H9 (cell line): ENCODE measurements around the gene TTBK1. TPM values are rescaled to one million over a fixed set of nuclear protein-coding genes. Genes with fewer than 3 reads are reported as not detected.

Source experiments
- DNase-seq: peaks from one replicate; pipeline ENCODE4 v3.0.0-alpha.2; 2017
- H2AFZ ChIP-seq: one replicate; pipeline ENCODE4 v1.6.1; 2013; ENCODE audit warnings: mild to moderate bottlenecking, low read length, control low read depth, moderate library complexity
- H2AK5ac ChIP-seq: 2 replicates; pipeline ENCODE4 v1.6.1; 2013; ENCODE audit warnings: low read length, control low read depth, mixed read lengths; ENCODE audit not compliant: insufficient read length
- H2BK120ac ChIP-seq: one replicate; pipeline ENCODE4 v1.6.1; 2013; ENCODE audit warnings: low read depth, mild to moderate bottlenecking, low read length, control low read depth, inconsistent platforms; ENCODE audit not compliant: poor library complexity, severe bottlenecking
- H2BK12ac ChIP-seq: 2 replicates; pipeline ENCODE4 v1.6.1; 2013; ENCODE audit warnings: low read length, control low read depth, mixed read lengths, low read depth; ENCODE audit not compliant: insufficient read length
- H2BK15ac ChIP-seq: 2 replicates; pipeline ENCODE4 v1.6.1; 2013; ENCODE audit warnings: low read depth, low read length, control low read depth
- H2BK20ac ChIP-seq: one replicate; pipeline ENCODE4 v1.6.1; 2013; ENCODE audit warnings: low read depth, mild to moderate bottlenecking, low read length, control low read depth, inconsistent platforms; ENCODE audit not compliant: poor library complexity, severe bottlenecking
- H2BK5ac ChIP-seq: 2 replicates; pipeline ENCODE4 v1.6.1; 2013; ENCODE audit warnings: low read length, control low read depth, mixed read lengths; ENCODE audit not compliant: insufficient read length
- H3K14ac ChIP-seq: 2 replicates; pipeline ENCODE4 v1.6.1; 2013; ENCODE audit warnings: low read length, control low read depth; ENCODE audit not compliant: insufficient read depth
- H3K18ac ChIP-seq: 2 replicates; pipeline ENCODE4 v1.6.1; 2013; ENCODE audit warnings: low read depth, mild to moderate bottlenecking, mixed read lengths, low read length, control low read depth; ENCODE audit not compliant: insufficient read length
- H3K23ac ChIP-seq: 2 replicates; pipeline ENCODE4 v1.6.1; 2013; ENCODE audit warnings: low read length, control low read depth, mixed read lengths, low read depth; ENCODE audit not compliant: insufficient read length
- H3K23me2 ChIP-seq: 2 replicates; pipeline ENCODE4 v1.6.1; 2013; ENCODE audit warnings: low read depth, mild to moderate bottlenecking, mixed read lengths, low read length, control low read depth; ENCODE audit not compliant: insufficient read length, poor library complexity, severe bottlenecking
- H3K27ac ChIP-seq: 2 replicates; pipeline ENCODE4 v1.5.1; 2013; ENCODE audit warnings: low read length, control low read depth, mixed read lengths, low read depth; ENCODE audit not compliant: insufficient read length
- H3K27me3 ChIP-seq: 2 replicates; pipeline ENCODE4 v1.6.1; 2013; ENCODE audit warnings: low read length, control low read depth, inconsistent platforms; ENCODE audit not compliant: insufficient read depth
- H3K4ac ChIP-seq: 2 replicates; pipeline ENCODE4 v1.6.1; 2013; ENCODE audit warnings: low read depth, mild to moderate bottlenecking, control low read depth, inconsistent platforms, low read length, moderate library complexity
- H3K4me1 ChIP-seq: 2 replicates; pipeline ENCODE4 v1.6.1; 2013; ENCODE audit warnings: low read length, control low read depth, inconsistent platforms; ENCODE audit not compliant: insufficient read depth
- H3K4me2 ChIP-seq: 2 replicates; pipeline ENCODE4 v1.6.1; 2013; ENCODE audit warnings: low read length, control low read depth, mixed read lengths; ENCODE audit not compliant: insufficient read length, insufficient read depth
- H3K56ac ChIP-seq: 2 replicates; pipeline ENCODE4 v1.6.1; 2013; ENCODE audit warnings: low read depth, mild to moderate bottlenecking, mixed read lengths, low read length, control low read depth; ENCODE audit not compliant: insufficient read length
- H3K79me1 ChIP-seq: 2 replicates; pipeline ENCODE4 v1.6.1; 2013; ENCODE audit warnings: low read depth, mild to moderate bottlenecking, moderate library complexity, low read length, control low read depth, inconsistent platforms; ENCODE audit not compliant: insufficient read depth, poor library complexity, severe bottlenecking
- H3K79me2 ChIP-seq: 2 replicates; pipeline ENCODE4 v1.6.1; 2013; ENCODE audit warnings: low read length, control low read depth, inconsistent platforms; ENCODE audit not compliant: insufficient read depth
- H3K9ac ChIP-seq: 2 replicates; pipeline ENCODE4 v1.6.1; 2013; ENCODE audit warnings: low read length, control low read depth, mixed read lengths; ENCODE audit not compliant: insufficient read length; ENCODE audit errors: extremely low read depth
- H3K9me3 ChIP-seq: one replicate; pipeline ENCODE4 v1.6.1; 2013; ENCODE audit warnings: low read depth, low read length, inconsistent platforms; ENCODE audit not compliant: control insufficient read depth
- H3T11ph ChIP-seq: one replicate; pipeline ENCODE4 v1.6.1; 2013; ENCODE audit warnings: mild to moderate bottlenecking, low read length, control low read depth, inconsistent platforms
- H4K20me1 ChIP-seq: one replicate; pipeline ENCODE4 v1.6.1; 2013; ENCODE audit not compliant: control insufficient read depth, insufficient read length, insufficient read depth
- H4K5ac ChIP-seq: 2 replicates; pipeline ENCODE4 v1.6.1; 2013; ENCODE audit warnings: low read depth, mild to moderate bottlenecking, mixed read lengths, low read length, control low read depth; ENCODE audit not compliant: insufficient read length
- H4K8ac ChIP-seq: replicated peaks from 2 replicates; pipeline ENCODE4 v1.6.1; 2013; ENCODE audit warnings: low read length, control low read depth, mixed read lengths, low read depth; ENCODE audit not compliant: insufficient read length
- H4K91ac ChIP-seq: 2 replicates; pipeline ENCODE4 v1.6.1; 2013; ENCODE audit warnings: low read depth, mild to moderate bottlenecking, moderate library complexity, mixed read lengths, low read length, control low read depth; ENCODE audit not compliant: insufficient read length
- H3K27ac Mint-ChIP-seq, 3 experiments: 2 replicates in 2 of 3; 3 replicates in 1 of 3; pipeline ENCODE4 v1.8.0; 2020 to 2021; ENCODE audit warnings: mixed read lengths in 3 of 3, mild to moderate bottlenecking in 1 of 3, moderate library complexity in 1 of 3
- H3K27me3 Mint-ChIP-seq: 2 replicates; pipeline ENCODE4 v1.8.0; 2021; ENCODE audit warnings: low read depth, mild to moderate bottlenecking, moderate library complexity, mixed read lengths
- H3K36me3 Mint-ChIP-seq, 3 experiments: 2 replicates in 2 of 3; 3 replicates in 1 of 3; pipeline ENCODE4 v1.8.0; 2020 to 2021; ENCODE audit warnings: low read depth in 3 of 3, mixed read lengths in 3 of 3; ENCODE audit not compliant: insufficient read depth in 1 of 3
- H3K4me1 Mint-ChIP-seq, 2 experiments: 2 replicates each; pipeline ENCODE4 v1.8.0; 2020; ENCODE audit warnings: mixed read lengths in 2 of 2
- H3K4me3 Mint-ChIP-seq, 2 experiments: 2 replicates in 1 of 2; 3 replicates in 1 of 2; pipeline ENCODE4 v1.8.0; 2020 to 2021; ENCODE audit warnings: mild to moderate bottlenecking in 2 of 2, mixed read lengths in 2 of 2, moderate library complexity in 1 of 2
- H3K9me3 Mint-ChIP-seq, 2 experiments: 2 replicates in 1 of 2; 3 replicates in 1 of 2; pipeline ENCODE4 v1.8.0; 2020; ENCODE audit warnings: mild to moderate bottlenecking in 2 of 2, mixed read lengths in 2 of 2, moderate library complexity in 1 of 2
- WGBS: extraction: QIAGEN DNeasy Blood & Tissue Kit; methylation state at CpG from one replicate; pipeline ENCODE4 v1.1.7; 2013; ENCODE audit warnings: missing lambda C conversion rate, low lambda C conversion rate, mixed read lengths; ENCODE audit not compliant: insufficient read length; ENCODE audit errors: extremely low coverage; 5-methylcytosine and 5-hydroxymethylcytosine counted together
- total RNA-seq: library from RNA; stranded (reverse); gene quantifications from 2 replicates; pipeline ENCODE4 v1.2.1, GENCODE V29; 2021
- TF ChIP-seq, protein P1 (sequence below): fragments of 200-600 bp; sonication (generic); conservative IDR thresholded peaks from 3 replicates; pipeline ENCODE4 v1.8.0; 2021; ENCODE audit warnings: antibody characterized with exemption, mild to moderate bottlenecking

TTBK1 gene
- total RNA-seq, 1 experiment from 2014 or later, result 1.6 TPM

DNA sequence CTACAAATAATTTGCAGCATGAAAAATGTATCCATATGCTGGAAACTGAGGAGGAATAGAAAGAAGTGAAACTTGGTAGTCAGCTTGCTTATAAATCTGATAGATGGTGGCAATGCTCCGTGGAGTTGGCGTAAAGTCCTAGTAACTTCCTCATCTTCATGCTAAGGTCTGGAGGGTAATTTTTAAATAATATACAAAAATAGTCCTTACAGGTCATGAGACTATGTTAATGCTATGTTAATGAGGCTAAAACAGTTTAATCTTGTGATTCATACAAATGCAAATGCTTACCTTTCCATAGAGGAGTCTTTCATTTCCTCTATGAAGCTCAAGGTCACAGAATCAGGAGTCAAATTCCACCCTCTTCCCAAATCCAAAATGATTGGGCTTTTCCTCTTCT, 74.7 kb downstream of the TTBK1 start:
- H3K4me1 Mint-ChIP-seq, result peaks cover 11 to 19% of the 10 kb centered on the region in 2 experiments
- H3K79me2 ChIP-seq, result no peaks in the 10 kb centered on the region
- no peaks in the 10 kb centered on the region for H4K20me1 ChIP-seq
- no peaks in the 10 kb centered on the region for H3K23me2 ChIP-seq
- no peaks in the 10 kb centered on the region for H3K36me3 Mint-ChIP-seq
- H2BK5ac ChIP-seq, result no peak overlapping the region
- WGBS, result no CpG with 5 or more reads among the region's 2 CpGs
- peak overlapping the region in 1 of 3 experiments; percentile 21; a peak in 1 of 7 replicates for H3K27ac Mint-ChIP-seq
- no peaks in the 10 kb centered on the region for H3K9me3 Mint-ChIP-seq
- H3K4ac ChIP-seq, result no peak overlapping the region
- H3K4me1 ChIP-seq, result peaks cover 2% of the 10 kb centered on the region
- no peak overlapping the region for H3T11ph ChIP-seq
- no peaks in the 10 kb centered on the region for H3K27me3 ChIP-seq
- H3K18ac ChIP-seq, result no peak overlapping the region
- H2BK20ac ChIP-seq, result no peak overlapping the region
- no peak overlapping the region for H2BK15ac ChIP-seq
- H3K23ac ChIP-seq, result no peak overlapping the region
- H3K56ac ChIP-seq, result no peak overlapping the region
- H2AFZ ChIP-seq, result no peak overlapping the region
- H3K4me2 ChIP-seq, result no peak overlapping the region
- no peak overlapping the region for H2AK5ac ChIP-seq
- H3K27ac ChIP-seq, result no peak overlapping the region
- no peak overlapping the region for H4K5ac ChIP-seq
- no peak overlapping the region for H4K8ac ChIP-seq
- H3K14ac ChIP-seq, result no peak overlapping the region
- TF ChIP-seq, protein P1, sequence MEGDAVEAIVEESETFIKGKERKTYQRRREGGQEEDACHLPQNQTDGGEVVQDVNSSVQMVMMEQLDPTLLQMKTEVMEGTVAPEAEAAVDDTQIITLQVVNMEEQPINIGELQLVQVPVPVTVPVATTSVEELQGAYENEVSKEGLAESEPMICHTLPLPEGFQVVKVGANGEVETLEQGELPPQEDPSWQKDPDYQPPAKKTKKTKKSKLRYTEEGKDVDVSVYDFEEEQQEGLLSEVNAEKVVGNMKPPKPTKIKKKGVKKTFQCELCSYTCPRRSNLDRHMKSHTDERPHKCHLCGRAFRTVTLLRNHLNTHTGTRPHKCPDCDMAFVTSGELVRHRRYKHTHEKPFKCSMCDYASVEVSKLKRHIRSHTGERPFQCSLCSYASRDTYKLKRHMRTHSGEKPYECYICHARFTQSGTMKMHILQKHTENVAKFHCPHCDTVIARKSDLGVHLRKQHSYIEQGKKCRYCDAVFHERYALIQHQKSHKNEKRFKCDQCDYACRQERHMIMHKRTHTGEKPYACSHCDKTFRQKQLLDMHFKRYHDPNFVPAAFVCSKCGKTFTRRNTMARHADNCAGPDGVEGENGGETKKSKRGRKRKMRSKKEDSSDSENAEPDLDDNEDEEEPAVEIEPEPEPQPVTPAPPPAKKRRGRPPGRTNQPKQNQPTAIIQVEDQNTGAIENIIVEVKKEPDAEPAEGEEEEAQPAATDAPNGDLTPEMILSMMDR, result no peak
- no peak overlapping the region for H3K9ac ChIP-seq
- no peaks in the 10 kb centered on the region for H3K9me3 ChIP-seq
- no peak overlapping the region for H4K91ac ChIP-seq
- no peak for DNase-seq
- H3K27me3 Mint-ChIP-seq, result peaks cover 2% of the 10 kb centered on the region; the same call in 1 of the 2 replicates
- H3K4me3 Mint-ChIP-seq, result no peak overlapping the region
- no peak overlapping the region for H2BK120ac ChIP-seq
- no peaks in the 10 kb centered on the region for H3K79me1 ChIP-seq
- H2BK12ac ChIP-seq, result no peak overlapping the region
